ENCODE results near the gene PRRT4.

The PRRT4 gene

GRCh38 chr7:128360359-128360678, 1.2 kb downstream of the PRRT4 start:
- no peak overlapping the region for H3K4me3 ChIP-seq (ENCODE audit: low read length)
- no peak for DNase-seq (ENCODE audit: low read depth)

DNA sequence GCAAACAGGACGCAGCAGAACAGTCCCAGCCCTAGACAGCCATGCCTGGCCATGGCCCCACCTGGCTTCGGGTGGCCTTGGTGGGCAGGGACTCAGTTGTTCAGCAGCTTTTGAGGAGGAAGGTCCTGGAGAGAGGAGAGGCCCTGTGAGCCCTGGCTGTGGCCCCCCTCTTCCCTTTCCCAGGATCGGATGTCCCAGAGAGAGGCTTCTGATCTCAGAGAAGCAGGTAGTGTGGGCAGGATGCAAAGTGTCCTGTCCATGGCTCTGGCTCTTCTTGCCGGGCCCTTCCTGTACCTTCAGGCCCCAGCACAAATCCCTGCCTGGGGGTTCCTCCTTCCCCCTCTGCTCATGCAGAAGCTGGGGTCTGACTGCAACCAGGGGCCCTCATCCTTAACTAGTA, 1.6 kb downstream of the PRRT4 start:
- H3K4me3 ChIP-seq (ENCODE audit: low read length) = no peak overlapping the region
- TF ChIP-seq, protein P1, sequence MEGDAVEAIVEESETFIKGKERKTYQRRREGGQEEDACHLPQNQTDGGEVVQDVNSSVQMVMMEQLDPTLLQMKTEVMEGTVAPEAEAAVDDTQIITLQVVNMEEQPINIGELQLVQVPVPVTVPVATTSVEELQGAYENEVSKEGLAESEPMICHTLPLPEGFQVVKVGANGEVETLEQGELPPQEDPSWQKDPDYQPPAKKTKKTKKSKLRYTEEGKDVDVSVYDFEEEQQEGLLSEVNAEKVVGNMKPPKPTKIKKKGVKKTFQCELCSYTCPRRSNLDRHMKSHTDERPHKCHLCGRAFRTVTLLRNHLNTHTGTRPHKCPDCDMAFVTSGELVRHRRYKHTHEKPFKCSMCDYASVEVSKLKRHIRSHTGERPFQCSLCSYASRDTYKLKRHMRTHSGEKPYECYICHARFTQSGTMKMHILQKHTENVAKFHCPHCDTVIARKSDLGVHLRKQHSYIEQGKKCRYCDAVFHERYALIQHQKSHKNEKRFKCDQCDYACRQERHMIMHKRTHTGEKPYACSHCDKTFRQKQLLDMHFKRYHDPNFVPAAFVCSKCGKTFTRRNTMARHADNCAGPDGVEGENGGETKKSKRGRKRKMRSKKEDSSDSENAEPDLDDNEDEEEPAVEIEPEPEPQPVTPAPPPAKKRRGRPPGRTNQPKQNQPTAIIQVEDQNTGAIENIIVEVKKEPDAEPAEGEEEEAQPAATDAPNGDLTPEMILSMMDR (conservative IDR thresholded peaks at IDR 0.05; ENCODE audit: low read depth, low read length) = no peak
- no peak for DNase-seq (ENCODE audit: low read depth)

More at GRCh38 chr7:128360359-128360678, 1.2 kb downstream of the PRRT4 start:
- TF ChIP-seq, protein P1 (conservative IDR thresholded peaks at IDR 0.05; ENCODE audit: low read depth, low read length) = no peak

- DNase-seq (ENCODE audit: low read depth) = no peak
- TF ChIP-seq, protein P1 (conservative IDR thresholded peaks at IDR 0.05; ENCODE audit: low read depth, low read length) = no peak
- no peak overlapping the region for H3K4me3 ChIP-seq (ENCODE audit: low read length)
These were observed 2.2 kb downstream of the PRRT4 start for GRCh38 chr7:128359336-128359735.

GRCh38 chr7:128358233-128358632, 3.3 kb downstream of the PRRT4 start:
- TF ChIP-seq, protein P1 (conservative IDR thresholded peaks at IDR 0.05; ENCODE audit: low read depth, low read length) = no peak
- no peak for DNase-seq (ENCODE audit: low read depth)
- no peak overlapping the region for H3K4me3 ChIP-seq (ENCODE audit: low read length)

DNA sequence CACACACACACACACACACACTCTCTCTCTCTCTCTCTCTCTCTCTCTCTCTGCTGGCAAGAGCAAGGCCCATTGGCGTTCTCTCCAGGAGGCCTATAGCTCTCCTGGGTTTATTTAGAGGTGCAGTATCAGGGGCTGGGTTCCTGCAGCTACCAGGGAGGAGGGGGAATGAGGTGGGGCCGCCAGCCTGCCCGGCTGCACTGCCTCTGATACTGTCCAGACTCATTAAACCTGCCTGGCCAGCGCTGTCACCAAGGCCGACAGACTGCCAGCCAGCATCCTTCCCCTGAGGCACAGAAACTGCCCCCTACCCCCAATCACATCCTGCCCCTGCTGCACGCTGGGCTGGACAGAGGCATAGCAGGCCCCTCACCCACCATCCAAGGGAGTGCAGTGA, 4.3 kb downstream of the PRRT4 start:
- no peak overlapping the region for H3K4me3 ChIP-seq (ENCODE audit: low read length)
- DNase-seq (ENCODE audit: low read depth) = no peak
- TF ChIP-seq, protein P1 (conservative IDR thresholded peaks at IDR 0.05; ENCODE audit: low read depth, low read length) = no peak

DNA sequence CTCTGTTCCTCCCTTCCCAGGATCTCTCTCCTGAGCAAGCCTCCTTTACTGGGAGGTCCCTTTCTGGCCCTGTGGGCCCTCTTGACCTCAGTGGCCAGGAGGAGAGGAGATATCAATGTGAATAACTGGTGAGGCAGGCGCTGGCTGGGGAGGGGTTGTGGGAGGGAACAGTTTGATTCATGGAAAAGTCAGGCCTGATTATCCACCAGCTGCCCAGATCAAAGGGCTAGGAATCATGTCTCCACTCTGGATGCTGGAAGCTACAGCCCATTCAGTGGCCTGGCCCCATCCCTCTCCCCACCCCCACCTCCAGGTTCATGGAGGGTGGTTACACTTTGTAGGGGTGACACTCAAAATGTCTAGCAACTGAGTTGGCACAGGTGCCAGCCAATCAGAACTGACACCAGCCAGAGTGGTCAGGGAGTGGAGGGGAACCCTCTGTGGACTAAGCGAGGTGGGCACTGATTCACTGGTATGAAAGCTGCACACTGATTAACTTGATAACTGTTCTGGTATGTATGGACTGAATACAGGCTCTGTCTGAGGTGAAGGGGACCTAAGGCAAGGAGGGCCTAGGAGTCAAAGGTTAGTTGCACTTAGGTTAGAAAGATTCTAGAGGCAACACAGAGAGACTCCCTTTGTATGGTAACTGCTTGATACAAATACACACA, 4.8 kb downstream of the PRRT4 start:
- no peak for DNase-seq (ENCODE audit: low read depth)
- TF ChIP-seq, protein P1 (conservative IDR thresholded peaks at IDR 0.05; ENCODE audit: low read depth, low read length) = no peak
- no peak overlapping the region for H3K4me3 ChIP-seq (ENCODE audit: low read length)

DNA sequence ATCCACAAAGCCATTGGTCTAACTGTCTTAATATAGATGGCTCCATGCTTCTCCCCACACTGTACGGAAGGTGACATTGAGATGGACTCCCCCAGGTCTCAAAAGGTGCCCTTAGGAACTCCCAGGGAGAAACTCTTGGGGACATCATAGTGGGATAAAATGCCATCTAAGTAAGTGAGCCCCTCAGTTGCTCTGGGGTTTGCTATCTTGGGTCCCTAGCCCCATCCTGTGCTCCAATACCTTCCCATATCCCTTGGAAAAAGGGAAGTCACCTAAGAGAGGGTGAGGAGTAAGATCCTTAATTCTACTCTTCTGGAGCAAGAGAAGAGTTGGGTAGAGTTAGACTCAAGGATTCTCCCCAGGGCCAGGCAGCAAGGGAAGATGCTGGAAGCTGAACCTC, 7.9 kb downstream of the PRRT4 start:
- H3K4me3 ChIP-seq (ENCODE audit: low read length) = no peak overlapping the region
- TF ChIP-seq, protein P1 (conservative IDR thresholded peaks at IDR 0.05; ENCODE audit: low read depth, low read length) = no peak
- DNase-seq (ENCODE audit: low read depth) = no peak
